Left kidney (tissue), 1 donor: ENCODE results near the gene TSPO. TPM values are rescaled to one million over a fixed set of nuclear protein-coding genes. Genes with fewer than 3 reads are reported as not detected.

Source experiments
- polyA plus RNA-seq: library from polyadenylated mRNA; unstranded; fragments of 120-200 nt; gene quantifications from one replicate; pipeline ENCODE4 v1.2.1, GENCODE V29; 2013; ENCODE audit not compliant: insufficient read length

The TSPO gene
- polyA plus RNA-seq, 1 donor = 12.2 TPM

Other genes with a start within 250 kb of the TSPO start
- gene PACSIN2, start 136.4 kb upstream of the TSPO start, polyA plus RNA-seq = 65.3 TPM
- gene TTLL1, start 62.2 kb upstream of the TSPO start, polyA plus RNA-seq = 18.7 TPM
- gene BIK, start 40.8 kb upstream of the TSPO start, polyA plus RNA-seq = 0.78 TPM
- gene MCAT, start 8.2 kb upstream of the TSPO start, polyA plus RNA-seq = 21.6 TPM
- 22.2 TPM for gene TTLL12, start 35.6 kb downstream of the TSPO start, polyA plus RNA-seq
- 8.7 TPM for gene SCUBE1, start 191.8 kb downstream of the TSPO start, polyA plus RNA-seq